Suprapubic skin (tissue), 4 donors: ENCODE measurements around the gene TYW3. TPM values are rescaled to one million over a fixed set of nuclear protein-coding genes. Genes with fewer than 3 reads are reported as not detected.
"Not testable (repeated sequence)": the region's sequence is repeated elsewhere in the genome, so short reads cannot be mapped to it uniquely, and the experiment has no call there.

ENCODE experiments used
- DNase-seq, 2 donors: peaks; one replicate each; pipeline ENCODE4 v3.0.0-alpha.2; 2019; ENCODE audit warnings: low spot score in 2 of 2
- H3K27ac ChIP-seq: fragments of 200-600 bp; sonication (generic); one replicate; pipeline ENCODE4 v1.5.1; 2019
- H3K27me3 ChIP-seq: fragments of 200-600 bp; sonication (generic); one replicate; pipeline ENCODE4 v1.5.1; 2019
- H3K36me3 ChIP-seq: fragments of 200-600 bp; sonication (generic); one replicate; pipeline ENCODE4 v1.5.1; 2019
- H3K4me1 ChIP-seq: fragments of 200-600 bp; sonication (generic); one replicate; pipeline ENCODE4 v1.5.1; 2019
- H3K4me3 ChIP-seq: fragments of 200-600 bp; sonication (generic); one replicate; pipeline ENCODE4 v1.5.1; 2019; ENCODE audit warnings: mild to moderate bottlenecking
- H3K9me3 ChIP-seq: fragments of 200-600 bp; sonication (generic); one replicate; pipeline ENCODE4 v1.5.1; 2019
- CTCF ChIP-seq, 2 donors: fragments of 200-600 bp in 1 of 2; fragments of 450-650 bp in 1 of 2; sonication (generic) in 1 of 2; IDR thresholded peaks; one replicate each; pipeline ENCODE4 v1.5.1; 2016 to 2019; ENCODE audit warnings: antibody characterized with exemption in 2 of 2, mild to moderate bottlenecking in 1 of 2, moderate library complexity in 1 of 2
- EP300 ChIP-seq: sonication (generic); formaldehyde crosslinking; IDR thresholded peaks from one replicate; pipeline ENCODE4 v1.6.1; 2017; ENCODE audit warnings: antibody characterized with exemption
- POLR2A ChIP-seq, 2 donors: fragments of 450-650 bp; IDR thresholded peaks; one replicate each; pipeline ENCODE4 v1.6.1; 2017; ENCODE audit warnings: antibody characterized with exemption in 2 of 2, mild to moderate bottlenecking in 2 of 2, moderate library complexity in 2 of 2
- POLR2AphosphoS5 ChIP-seq, 3 donors: sonication (generic); formaldehyde crosslinking; IDR thresholded peaks; one replicate each; pipeline ENCODE4 v1.6.1; 2017; ENCODE audit warnings: antibody characterized with exemption in 3 of 3
- WGBS: methylation state at CpG from one replicate; pipeline ENCODE4 v1.1.5; 2018; 5-methylcytosine and 5-hydroxymethylcytosine counted together
- total RNA-seq, 4 donors: library from RNA; depleted of rRNA; stranded (reverse); fragments of >200 nt; gene quantifications; one replicate each; pipeline ENCODE4 v1.1.0, GENCODE V29; 2016

Gene TYW3
- total RNA-seq, 4 donors from 2014 or later: 7.4 to 15.8 (median 11.0) TPM

GRCh38 chr1:74729741-74730478, 3.0 kb upstream of the TYW3 start:
- Histone ChIP-seq H3K4me3 (no peak overlapping the region), H3K27me3 (no peaks in the 10 kb centered on the region), H3K36me3 (no peaks in the 10 kb centered on the region), H3K27ac (no peak overlapping the region), H3K9me3 (peaks cover 4% of the 10 kb centered on the region), H3K4me1 (peaks cover 22% of the 10 kb centered on the region)
- WGBS: 60% methylated on average over 6 of the region's 6 CpGs
- TF ChIP-seq POLR2A (IDR thresholded peaks at IDR 0.05) (no peak), EP300 (no peak), CTCF (IDR thresholded peaks at IDR 0.05) (no peak), POLR2AphosphoS5 (IDR thresholded peaks at IDR 0.05) (no peak)
- no peak for DNase-seq

GRCh38 chr1:74731399-74732052, 1.4 kb upstream of the TYW3 start:
- Histone ChIP-seq H3K36me3 (no peaks in the 10 kb centered on the region), H3K9me3 (no peaks in the 10 kb centered on the region), H3K27me3 (no peaks in the 10 kb centered on the region), H3K27ac (no peak overlapping the region), H3K4me1 (peaks cover 25% of the 10 kb centered on the region), H3K4me3 (peak overlapping the region; percentile 60)
- TF ChIP-seq POLR2AphosphoS5 (IDR thresholded peaks at IDR 0.05) (no peak), EP300 (no peak), CTCF (IDR thresholded peaks at IDR 0.05) (no peak), POLR2A (IDR thresholded peaks at IDR 0.05) (no peak)
- DNase-seq: no peak
- 67% methylated on average over 11 of the region's 11 CpGs for WGBS

GRCh38 chr1:74732071-74732946, 643 bp upstream of the TYW3 start:
- not testable (repeated sequence) for DNase-seq

GRCh38 chr1:74733604-74734484, 892 bp downstream of the TYW3 start:
- H3K4me1 ChIP-seq: peaks cover 25% of the 10 kb centered on the region
- peak overlapping the region; percentile 60 for H3K4me3 ChIP-seq
- H3K36me3 ChIP-seq: peaks cover 19% of the 10 kb centered on the region
- DNase-seq: no peak
- TF ChIP-seq POLR2A (IDR thresholded peaks at IDR 0.05): no peak
- peak; percentile 45 to 60 for TF ChIP-seq CTCF (IDR thresholded peaks at IDR 0.05)
- H3K27me3 ChIP-seq: no peaks in the 10 kb centered on the region
- 20% methylated on average over 11 of the region's 11 CpGs for WGBS
- H3K9me3 ChIP-seq: no peaks in the 10 kb centered on the region
- H3K27ac ChIP-seq: peak overlapping the region; percentile 83

More at GRCh38 chr1:74732071-74732946, 643 bp upstream of the TYW3 start:
- peak overlapping the region; percentile 83 for H3K27ac ChIP-seq
- peak overlapping the region; percentile 60 for H3K4me3 ChIP-seq
- H3K4me1 ChIP-seq: peaks cover 25% of the 10 kb centered on the region
- 15% methylated on average over 10 of the region's 17 CpGs for WGBS
- H3K36me3 ChIP-seq, H3K27me3 ChIP-seq, H3K9me3 ChIP-seq: not testable (repeated sequence)

- no peak for DNase-seq
- TF ChIP-seq POLR2A (IDR thresholded peaks at IDR 0.05) (no peak), CTCF (IDR thresholded peaks at IDR 0.05) (no peak), EP300 (no peak), POLR2AphosphoS5 (IDR thresholded peaks at IDR 0.05) (no peak)
- no peak overlapping the region for H3K4me3 ChIP-seq
- peaks cover 16% of the 10 kb centered on the region for H3K4me1 ChIP-seq
- peaks cover 38% of the 10 kb centered on the region for H3K36me3 ChIP-seq
- WGBS: 96% methylated on average over 4 of the region's 4 CpGs
- no peaks in the 10 kb centered on the region for H3K9me3 ChIP-seq
- H3K27me3 ChIP-seq: no peaks in the 10 kb centered on the region
- no peak overlapping the region for H3K27ac ChIP-seq
Observed at GRCh38 chr1:74737333-74737732, 4.4 kb downstream of the TYW3 start.

- H3K9me3 ChIP-seq, H3K4me1 ChIP-seq, DNase-seq, H3K27me3 ChIP-seq, H3K4me3 ChIP-seq, H3K27ac ChIP-seq: not testable (repeated sequence)
- peaks cover 60% of the 10 kb centered on the region for H3K36me3 ChIP-seq
- WGBS: 93% methylated on average over 13 of the region's 13 CpGs
Observed at GRCh38 chr1:74740307-74740980, 7.5 kb downstream of the TYW3 start.

- H3K9me3 ChIP-seq, H3K4me3 ChIP-seq, DNase-seq, H3K27ac ChIP-seq, H3K4me1 ChIP-seq, H3K27me3 ChIP-seq: not testable (repeated sequence)
- WGBS: 100% methylated on average over 6 of the region's 6 CpGs
- peaks cover 66% of the 10 kb centered on the region for H3K36me3 ChIP-seq
Observed at GRCh38 chr1:74745247-74745646, 12.3 kb downstream of the TYW3 start.
